ENCODE measurements around the gene OCIAD2.

DNA sequence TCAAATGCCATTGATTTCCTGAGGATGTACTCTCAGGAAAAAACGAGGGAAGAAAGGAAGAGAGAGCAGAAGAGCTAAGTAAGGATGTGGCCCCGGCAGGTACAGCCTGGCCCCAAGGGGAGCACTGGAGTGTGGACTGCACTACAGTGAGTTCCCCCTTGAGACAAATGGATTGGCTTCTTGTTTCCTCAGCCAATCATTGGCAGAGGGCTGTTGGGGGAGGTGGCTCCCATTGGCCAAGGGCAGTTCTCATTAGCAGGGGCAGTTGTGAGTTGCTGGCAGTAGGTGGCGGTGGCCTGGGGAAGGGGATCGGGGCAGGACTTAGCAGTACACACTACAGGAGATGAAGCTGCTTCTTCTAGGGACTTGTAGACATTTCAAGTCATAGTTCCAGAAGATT lies 24.1 kb upstream of the OCIAD2 start:
- TF ChIP-seq EZH2 (IDR thresholded peaks at IDR 0.05; ENCODE audit: insufficient read depth, poor library complexity, severe bottlenecking) (no peak), EZH2phosphoT487 (IDR thresholded peaks at IDR 0.05; ENCODE audit: insufficient read depth, low read depth) (no peak)

Data from GM23248 (cell line).